GOT3 (cell line): Measurements from ENCODE around the gene BCAT1.
"Not testable (repeated sequence)": the region's sequence is repeated elsewhere in the genome, so short reads cannot be mapped to it uniquely, and the experiment has no call there.

Source experiments
- DNase-seq: peaks from one replicate; lab custom pipeline; 2025; ENCODE audit warnings: mixed read lengths; lab: John Stamatoyannopoulos, UW

Gene BCAT1

DNA sequence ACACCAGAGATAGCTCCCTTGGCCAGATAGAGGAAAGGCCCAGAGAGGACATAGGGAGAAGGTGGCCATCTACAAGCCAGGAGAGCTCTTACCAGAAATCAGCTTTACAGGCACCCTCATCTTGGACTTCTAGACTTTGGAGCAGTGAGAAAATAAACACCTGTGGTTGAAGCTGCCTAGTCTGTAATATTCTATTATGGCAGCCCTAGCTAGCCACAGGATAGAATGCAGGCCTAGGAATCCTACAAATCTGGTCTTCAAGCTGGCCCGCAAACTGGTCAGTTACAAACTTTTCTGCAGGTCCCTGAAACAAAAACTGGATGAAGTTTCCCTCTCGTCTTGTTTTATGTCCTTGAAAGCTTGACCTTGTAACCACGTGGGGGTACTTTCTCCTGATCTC lies 92.4 kb downstream of the BCAT1 start:
- DNase-seq, result no peak

DNA sequence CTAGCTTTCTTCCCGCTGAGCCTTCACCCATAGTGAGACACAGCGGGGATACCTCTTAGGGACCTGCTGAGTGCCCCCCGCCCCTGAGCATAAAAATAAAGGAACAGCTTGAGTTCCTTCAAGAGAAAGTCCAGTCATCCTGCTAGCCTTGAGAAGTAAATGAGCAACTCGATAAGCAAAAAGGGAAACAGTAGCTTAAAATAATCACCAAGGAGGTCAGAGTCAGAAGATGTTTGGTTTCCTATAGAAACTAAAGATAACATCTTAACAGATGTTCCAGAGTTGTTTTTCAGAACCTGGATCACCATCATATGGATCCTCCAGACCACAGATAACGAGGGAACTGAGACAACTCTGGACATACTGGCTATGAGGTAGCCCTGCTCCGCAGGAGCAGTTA lies 94.0 kb downstream of the BCAT1 start:
- no peak for DNase-seq

DNA sequence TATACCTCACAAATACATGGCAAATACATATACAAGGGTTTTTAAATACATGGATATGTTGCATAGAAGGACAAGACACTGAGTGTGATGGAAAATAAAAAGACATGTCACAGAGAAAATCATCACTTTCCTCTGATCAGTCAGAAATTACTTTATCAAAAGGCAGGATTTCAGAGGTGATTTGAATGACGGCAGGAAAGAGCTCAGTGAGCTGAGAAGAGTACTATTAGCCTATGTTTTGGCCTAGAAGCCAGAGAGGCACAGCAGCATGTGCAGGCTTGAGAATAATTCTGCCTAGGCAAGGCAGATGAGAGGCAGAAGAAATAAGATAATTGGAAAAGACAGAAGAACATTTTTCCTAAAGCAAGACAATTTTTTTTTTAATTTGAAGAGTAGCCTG lies 94.9 kb downstream of the BCAT1 start:
- DNase-seq, result no peak

DNA sequence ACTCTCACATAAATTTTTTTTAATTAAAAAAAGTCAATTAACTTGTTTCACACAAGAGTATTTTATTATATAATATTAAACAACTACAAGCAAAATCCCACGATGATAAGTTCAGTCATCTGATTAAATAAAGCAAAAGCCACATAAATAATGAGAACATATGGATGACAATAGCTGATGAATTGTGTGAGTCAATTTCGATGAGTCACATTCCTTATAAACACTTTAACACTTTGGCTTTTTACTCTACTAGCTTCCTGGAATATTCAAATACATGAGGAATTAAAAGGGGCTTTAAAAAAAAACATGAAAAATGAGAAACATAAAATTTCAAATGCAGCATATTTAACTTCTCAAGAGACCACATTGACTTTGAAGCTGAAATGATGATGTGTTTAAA lies 95.3 kb downstream of the BCAT1 start:
- no peak for DNase-seq

DNA sequence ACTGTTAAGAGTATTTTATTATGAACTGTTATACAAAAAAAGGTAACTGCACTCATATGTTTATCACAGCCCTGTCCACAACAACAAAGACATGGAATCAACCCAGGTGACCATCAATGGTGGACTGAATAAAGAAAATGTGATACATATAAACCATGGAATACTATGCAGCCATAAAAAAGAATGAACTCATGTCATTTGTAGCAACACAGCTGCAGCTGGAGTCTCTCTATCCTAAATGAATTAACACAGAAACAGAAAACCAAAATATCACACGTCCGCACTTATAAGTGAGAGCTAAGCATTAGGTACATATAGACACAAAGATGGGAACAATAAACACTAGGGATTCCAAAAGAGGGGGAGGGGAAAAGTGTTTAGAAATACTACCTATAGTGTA lies 95.8 kb downstream of the BCAT1 start:
- no peak for DNase-seq

DNA sequence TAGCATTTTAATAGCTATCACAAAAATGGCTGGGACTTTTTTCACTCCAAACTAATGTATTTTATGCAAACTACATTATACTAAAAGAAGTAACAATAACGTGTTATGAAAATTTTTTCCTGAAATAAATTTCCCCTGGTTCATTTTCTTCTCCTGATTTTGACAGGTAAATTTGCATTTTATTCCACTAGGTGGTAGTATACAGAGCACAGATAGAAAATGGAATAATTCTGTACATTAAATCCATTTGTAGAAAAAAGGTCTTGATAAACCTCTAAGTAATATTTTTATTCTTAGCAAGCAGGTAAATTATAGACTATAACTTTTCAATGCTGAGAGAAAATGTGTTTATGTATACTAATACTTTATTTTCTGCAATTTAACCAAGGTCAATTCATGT lies 96.5 kb downstream of the BCAT1 start:
- DNase-seq, result no peak

DNA sequence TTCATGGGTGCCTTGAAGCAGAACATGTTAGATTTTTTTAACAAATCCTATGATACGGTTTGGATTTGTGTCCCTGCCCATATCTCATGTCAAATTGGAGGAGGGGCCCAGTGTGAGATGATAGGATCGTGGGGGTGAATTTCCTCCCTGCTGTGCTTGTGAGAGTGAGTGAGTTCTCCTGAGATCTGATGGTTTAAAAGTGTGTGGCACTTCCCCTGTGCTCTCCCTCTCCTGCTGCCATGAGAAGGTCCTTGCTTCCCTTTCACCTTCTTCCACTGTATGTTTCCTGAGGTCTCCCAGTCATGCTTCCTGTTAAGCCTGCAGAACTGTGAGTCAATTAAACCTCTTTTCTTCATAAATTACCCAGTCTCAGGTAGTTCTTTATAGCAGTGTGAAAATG lies 97.0 kb downstream of the BCAT1 start:
- DNase-seq, result not testable (repeated sequence)

DNA sequence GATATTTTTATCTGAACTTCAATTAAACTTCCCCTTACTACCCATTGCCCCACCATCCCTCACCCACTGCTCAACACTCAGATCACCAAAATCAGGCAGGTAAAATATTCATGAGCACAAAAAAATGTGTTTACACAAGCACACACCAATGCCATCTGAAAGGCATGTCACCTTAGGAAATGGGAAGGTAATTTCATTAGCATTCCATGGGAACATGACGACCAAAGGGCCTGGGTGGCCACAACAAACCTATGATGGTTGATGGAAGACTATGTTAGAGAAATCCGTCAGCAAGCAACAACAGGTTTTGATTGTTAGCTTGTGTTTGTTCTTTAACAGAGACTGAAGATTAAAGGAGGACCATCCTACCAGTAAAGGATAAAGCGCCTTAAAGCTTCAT lies 97.6 kb downstream of the BCAT1 start:
- no peak for DNase-seq

DNA sequence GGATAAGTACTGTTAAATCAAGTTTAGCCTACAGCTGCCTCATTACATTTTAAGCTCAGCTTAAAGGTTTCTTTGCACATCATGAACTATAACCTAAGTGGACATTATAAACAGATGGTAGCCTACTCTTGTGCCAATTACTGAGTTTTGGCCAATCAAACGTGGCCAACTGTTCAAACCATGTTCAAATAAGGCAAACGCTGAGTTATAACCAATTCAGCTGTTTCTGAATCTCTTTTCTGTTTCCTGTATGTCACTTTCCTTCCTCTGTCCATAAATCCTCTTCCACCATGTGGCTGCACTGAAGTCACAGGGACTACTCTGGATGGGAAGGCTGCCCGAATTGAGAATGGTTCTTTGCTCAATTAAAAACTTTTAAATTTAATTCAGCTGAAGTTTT lies 98.4 kb downstream of the BCAT1 start:
- no peak for DNase-seq

DNA sequence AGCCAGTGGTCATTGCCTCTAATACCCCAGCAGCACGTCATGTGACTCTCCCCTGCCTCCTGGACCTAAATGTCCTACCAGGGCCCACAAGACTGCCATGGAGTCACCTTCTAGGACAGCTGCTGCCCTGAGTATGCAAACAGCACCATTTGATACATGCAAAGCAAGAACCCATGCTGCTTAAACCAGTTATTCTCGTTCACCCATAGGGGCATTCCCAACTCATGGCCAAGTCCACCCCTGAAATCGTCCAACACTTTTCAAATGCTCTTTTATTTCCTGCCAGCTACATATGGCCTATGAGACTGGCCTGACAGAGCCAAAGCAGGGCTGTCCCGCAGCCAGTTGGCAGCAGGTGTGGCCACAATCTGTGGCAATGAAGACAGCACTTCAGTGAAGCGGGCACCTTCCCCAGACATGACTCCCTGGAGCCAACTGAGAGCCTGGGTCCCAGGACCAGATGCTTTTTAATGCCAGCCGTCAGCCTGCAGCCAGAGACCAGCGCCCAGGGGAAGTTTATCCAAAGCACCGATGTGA lies 99.9 kb downstream of the BCAT1 start:
- no peak for DNase-seq

DNA sequence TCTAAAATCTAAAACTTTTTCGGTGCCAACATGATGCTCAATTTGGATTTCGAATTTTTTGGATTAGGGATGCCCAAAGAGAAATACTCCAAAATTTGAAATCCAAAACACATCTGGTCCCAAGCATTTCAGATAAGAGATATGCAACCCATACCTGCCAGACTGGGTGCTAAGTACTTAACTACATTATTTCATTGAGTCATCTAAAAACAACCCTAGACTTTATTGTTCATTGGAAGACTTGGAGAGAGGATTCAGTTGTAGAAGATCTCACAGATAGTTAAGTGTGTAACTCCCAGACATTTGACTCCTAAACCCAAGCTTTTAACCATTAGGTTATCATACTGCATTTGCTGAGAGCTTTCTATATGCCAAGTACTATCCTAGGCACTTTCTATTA lies 102.2 kb downstream of the BCAT1 start:
- DNase-seq, result no peak

DNA sequence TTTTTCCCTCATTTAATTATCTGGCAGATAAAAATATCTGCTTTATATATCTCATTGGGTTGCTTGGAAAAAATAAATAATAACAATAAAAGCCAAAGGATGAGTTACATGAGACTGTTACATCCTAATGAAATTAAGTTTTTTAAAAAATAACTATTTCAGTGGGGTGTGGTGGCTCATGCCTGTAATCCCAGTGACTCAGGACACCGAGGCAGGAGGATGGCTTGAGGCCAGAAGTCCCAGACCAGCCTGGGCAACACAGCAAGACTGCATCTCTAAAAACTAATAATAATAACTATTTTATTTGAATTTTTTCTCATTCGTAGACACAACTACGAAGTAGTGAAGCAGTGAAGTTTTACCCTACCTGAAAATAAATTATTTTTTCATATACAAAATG lies 103.3 kb downstream of the BCAT1 start:
- no peak for DNase-seq

DNA sequence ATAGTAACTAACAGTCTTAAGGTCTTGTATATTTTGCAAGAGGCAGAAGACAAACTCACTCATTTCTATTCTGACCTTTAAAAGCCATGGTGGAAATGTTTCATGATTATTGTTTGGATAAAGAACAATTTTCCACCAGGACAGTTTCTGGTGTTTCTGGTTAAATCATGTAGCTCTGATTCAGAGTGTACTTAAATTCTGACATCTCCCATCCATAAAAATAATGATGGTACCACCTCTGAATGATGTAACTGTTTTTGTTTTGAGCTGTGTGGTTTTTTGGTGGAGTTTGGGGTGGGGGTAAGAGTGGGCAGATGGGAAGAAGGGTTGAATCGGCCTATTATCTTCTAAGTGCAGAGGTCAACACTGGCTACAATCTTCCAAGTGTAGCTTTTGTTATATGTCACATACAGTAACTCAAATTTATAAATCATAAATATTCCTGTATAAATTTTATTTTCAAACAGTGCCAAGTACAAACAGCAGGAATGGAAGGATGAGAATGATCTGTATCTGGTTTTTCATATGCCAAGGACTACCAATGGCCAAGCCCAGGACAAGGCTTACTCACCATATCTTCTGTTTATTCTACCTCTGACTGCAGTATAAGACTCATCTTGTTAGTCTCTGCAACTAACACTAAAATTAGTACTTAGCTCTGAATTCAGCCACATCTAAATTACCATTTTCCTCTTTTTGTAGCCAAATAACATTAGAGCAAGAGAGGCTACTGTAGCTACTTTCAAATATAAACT lies 108.7 kb downstream of the BCAT1 start:
- no peak for DNase-seq

DNA sequence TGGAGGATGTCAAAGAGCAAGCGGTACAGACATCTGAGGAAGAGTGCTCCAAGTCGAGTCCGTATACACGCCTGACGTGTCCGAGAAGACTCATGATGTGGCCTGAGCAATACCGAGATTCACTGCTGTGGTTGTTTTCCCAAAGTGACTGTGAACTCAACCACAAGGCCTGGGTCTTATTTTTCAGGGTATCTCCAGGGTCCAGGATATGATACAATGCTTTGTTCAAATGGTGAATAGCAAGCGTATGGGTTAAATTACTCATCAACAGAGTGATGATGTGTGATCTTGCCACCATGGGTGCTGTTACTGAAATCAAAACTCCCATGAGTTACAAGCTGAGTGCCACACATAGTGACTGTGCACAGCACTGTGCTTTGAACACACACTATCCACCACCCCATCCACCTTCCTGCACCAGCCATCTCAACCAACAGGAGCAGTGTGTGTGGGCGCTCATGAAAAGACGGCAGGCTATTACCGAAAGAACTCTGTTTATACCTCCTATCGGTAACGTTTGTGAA lies 109.6 kb downstream of the BCAT1 start:
- DNase-seq, result no peak

DNA sequence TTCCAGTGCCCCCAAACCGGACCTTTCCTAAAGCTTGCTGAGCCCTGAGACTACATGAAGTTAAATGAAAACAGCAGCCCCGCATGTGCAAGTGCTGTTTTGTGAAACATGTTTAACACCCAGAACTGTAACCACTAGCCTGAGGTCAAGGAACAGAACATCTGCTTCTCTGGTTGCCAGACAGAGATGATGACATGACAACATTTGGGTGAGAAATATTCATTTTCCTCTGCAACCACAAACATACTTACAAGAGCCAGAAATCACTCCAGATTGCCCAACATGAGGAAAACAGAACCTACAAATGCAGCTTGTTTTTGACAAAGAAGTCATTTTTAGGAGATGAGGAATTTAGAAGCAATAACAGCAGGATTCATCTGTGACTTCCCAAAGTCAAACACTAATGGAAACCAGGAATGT lies 110.4 kb downstream of the BCAT1 start:
- no peak for DNase-seq

DNA sequence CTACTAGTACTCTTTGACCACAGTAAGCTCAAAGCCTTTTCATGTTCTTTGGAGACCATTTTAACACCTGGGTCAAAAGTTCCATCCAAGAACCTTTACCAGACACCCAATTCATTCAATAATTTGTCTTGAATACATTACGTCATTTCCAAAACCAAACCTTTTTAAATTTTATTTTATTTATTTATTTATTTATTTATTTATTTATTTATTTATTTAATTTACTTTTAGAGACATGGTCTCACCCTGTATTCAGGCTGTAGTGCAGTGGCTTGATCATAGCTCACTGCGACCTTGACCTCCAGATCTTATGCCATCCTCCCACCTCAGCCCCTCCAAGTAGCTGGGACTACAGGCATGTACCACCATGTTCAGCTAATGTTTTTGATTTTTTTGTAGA lies 113.5 kb downstream of the BCAT1 start:
- no peak for DNase-seq

DNA sequence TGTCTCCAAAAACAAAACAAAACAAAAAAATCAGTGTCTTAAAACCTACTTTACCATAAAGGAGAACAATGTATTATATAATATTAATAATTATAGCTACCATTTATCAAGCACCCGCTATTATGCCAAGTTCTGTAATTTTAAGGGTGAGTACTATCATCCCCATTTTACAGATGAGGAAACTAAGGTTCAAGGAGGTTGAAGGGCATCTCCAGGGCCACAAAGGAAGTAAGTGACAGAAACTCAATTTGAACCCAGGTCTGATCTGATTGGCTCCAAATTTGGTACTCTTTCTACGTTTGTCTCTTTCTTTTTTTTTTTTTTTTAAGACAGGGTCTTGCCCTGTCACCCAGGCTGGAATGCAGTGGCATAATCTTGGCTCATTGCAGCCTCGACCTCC lies 115.4 kb downstream of the BCAT1 start:
- no peak for DNase-seq

DNA sequence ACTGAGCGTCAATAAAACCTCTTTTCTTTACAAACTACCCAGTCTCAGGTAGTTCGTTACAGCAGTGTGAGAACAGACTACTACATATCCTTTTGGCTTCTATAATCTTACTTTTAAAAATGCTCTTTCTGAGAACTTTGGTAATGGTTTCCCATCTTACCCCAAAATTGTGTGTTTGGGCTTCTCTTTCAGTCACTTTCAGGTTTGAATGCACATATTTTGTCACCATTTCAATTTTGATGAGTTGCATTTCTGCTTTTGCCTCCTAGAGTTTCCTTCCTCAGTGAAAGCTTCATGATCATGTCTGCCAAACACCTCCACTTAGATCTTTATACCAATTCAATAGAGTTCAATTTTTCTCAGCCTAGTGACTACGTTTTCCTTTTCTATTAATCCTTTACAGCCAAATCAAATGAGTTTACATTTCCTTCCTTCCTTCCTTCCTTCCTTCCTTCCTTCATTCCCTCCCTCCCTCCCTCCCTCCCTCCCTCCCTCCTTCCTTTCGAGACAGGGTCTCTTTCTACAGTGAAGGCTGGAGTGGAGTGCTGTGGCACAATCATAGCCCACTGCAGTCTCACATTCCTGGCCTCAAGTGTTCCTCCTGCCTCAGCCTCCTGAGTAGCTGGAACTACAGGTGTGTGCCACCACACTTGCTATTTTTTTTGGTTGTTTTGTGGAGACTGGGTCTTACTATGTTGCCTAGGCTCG lies 124.9 kb downstream of the BCAT1 start:
- DNase-seq, result no peak

DNA sequence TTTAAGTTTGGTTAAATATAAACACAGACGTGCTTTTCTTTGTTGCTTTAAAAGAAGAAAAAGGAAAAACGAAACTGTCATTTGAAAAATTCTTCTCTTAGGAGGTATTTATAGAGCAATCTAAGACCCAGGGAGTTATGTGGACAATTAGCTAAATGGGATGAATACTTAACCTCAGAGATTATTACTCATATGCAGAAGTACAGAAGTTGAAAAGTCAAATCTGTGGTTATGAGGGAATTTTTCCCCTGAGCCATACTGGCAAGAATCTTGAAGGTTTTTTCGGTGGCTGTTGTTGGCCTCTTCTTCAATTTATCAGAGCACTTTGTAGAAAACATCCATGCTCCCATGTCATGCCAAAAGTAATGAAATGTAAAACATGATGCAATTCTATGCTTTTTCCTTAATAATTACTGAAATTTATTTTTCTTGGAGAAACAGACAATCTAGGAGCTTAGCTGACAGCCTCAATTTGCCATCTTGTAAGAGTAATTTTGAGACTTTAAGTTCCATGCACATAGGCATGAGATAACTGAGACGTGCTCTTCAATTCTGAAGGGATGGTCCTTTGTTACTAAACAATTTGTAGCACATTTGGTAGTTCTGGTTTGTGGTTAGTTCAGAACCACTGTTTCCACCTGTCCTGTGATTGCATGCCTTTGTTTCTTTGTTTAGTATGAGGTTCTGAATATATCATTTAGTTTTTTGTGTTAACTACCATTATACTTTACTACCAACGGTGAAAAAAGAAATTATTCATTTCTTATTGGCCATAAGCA lies 126.6 kb downstream of the BCAT1 start:
- no peak for DNase-seq

DNA sequence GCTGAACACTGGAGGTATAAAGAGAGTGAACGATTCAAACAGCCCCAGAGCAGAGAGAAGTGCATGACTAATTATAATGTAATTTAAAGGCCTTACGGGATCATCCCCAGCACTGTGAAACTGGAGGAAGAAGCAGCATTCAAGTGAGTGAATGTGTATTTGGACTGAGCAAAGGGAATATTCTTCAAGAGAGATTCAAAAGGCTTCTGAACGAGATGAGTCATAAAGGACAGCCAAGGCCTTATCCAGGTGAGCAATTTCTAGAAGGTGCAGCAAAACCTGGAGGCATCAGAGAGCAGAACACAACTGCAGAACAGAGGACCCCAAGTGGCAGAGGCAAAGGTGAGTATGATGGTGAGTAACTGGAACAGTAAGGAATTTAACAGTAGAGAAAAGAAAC lies 127.2 kb downstream of the BCAT1 start:
- no peak for DNase-seq

DNA sequence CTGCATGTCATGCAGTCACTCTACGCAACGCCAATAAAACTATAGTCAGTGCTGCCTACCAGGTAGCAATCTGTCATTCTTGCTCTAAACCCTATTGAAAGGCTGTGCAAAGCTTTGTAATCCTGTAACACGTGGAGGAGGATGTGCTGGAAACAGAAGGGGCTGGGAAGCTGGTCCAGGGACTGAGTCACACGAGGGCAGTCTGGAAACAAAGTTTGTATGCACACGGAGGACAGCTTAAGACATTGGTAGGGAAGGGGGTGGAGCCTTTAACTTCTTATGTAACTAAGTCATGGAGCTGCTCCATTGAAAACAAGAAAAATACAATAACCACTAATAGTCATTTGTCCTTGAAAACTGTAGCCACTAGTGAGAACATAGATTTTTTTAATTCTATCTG lies 128.0 kb downstream of the BCAT1 start:
- no peak for DNase-seq

DNA sequence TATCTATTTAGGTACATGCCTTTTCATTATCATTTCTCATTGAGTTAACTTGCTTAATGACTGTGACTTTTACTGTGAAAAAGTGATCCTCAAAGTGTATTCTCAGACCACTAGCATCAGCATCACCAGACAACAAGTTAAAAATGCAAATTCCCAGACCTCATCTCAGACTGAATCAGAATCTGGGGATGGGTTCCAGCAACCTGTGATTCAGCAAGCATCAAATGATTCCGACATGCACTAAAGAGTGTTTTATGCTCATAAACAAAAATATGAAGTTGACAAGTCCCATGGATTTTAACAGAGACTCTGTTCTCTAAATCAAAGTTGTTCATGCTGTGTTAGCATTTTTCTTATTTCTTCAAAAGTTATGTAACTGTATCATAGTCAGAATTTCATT lies 130.6 kb downstream of the BCAT1 start:
- DNase-seq, result no peak

DNA sequence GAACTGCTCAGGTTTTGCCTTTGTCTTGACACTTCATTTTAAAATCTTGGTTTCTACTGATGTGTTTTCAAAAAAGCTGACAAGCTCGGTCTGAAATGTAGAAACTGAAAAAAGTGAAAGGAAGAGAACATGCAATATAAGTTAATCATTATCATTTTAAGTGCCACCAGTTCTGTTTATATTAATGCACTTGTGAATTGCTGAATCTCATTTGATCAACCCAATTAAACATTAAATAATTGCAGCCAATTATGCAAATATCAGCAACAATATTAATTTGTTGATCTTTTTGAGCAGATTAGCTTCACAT lies 133.8 kb downstream of the BCAT1 start:
- DNase-seq, result no peak
